Measurements from ENCODE around the gene TRPC3. TPM values are rescaled to one million over a fixed set of nuclear protein-coding genes. Genes with fewer than 3 reads are reported as not detected.

Gene TRPC3
- polyA plus RNA-seq, 1 donor from 2014 or later, result 6.9 TPM

- Histone ChIP-seq H3K27me3 (ENCODE audit: insufficient read depth, low read depth, low read length) (no peaks in the 10 kb centered on the region), H3K4me3 (ENCODE audit: low read length) (no peak overlapping the region), H2AFZ (ENCODE audit: low read depth, low read length) (no peak overlapping the region), H4K20me1 (ENCODE audit: insufficient read depth) (no peaks in the 10 kb centered on the region), H3K9ac (ENCODE audit: low read length) (no peak overlapping the region), H3F3A (ENCODE audit: insufficient read depth, low read length, poor library complexity, severe bottlenecking) (no peaks in the 10 kb centered on the region), H3K9me3 (ENCODE audit: low read length) (no peaks in the 10 kb centered on the region), H3K36me3 (ENCODE audit: insufficient read depth, low read length) (peaks cover 8% of the 10 kb centered on the region), H3K9me2 (ENCODE audit: insufficient read depth, low read length) (no peaks in the 10 kb centered on the region), H3K79me2 (replicated peaks; ENCODE audit: insufficient read depth, low read length) (no peaks in the 10 kb centered on the region), H3K27ac (ENCODE audit: low read length) (no peak overlapping the region), H3K4me2 (ENCODE audit: low read length) (no peak overlapping the region)
- TF ChIP-seq POLR2AphosphoS5 (IDR thresholded peaks at IDR 0.05) (no peak), EZH2 (IDR thresholded peaks at IDR 0.05; ENCODE audit: borderline replicate concordance, insufficient read depth, low read length, poor library complexity, severe bottlenecking) (no peak)
Measured at GRCh38 chr4:121838136-121838535, 113.7 kb downstream of the TRPC3 start.

GRCh38 chr4:121829511-121829910 lies 122.3 kb downstream of the TRPC3 start:
- no peaks in the 10 kb centered on the region for H4K20me1 ChIP-seq (ENCODE audit: insufficient read depth)
- H3K36me3 ChIP-seq (ENCODE audit: insufficient read depth, low read length), result peaks cover 10% of the 10 kb centered on the region
- no peak overlapping the region for H3K9ac ChIP-seq (ENCODE audit: low read length)
- no peaks in the 10 kb centered on the region for H3K27me3 ChIP-seq (ENCODE audit: insufficient read depth, low read depth, low read length)
- no peaks in the 10 kb centered on the region for H3K79me2 ChIP-seq (replicated peaks; ENCODE audit: insufficient read depth, low read length)
- no peak overlapping the region for H3K4me3 ChIP-seq (ENCODE audit: low read length)
- no peaks in the 10 kb centered on the region for H3F3A ChIP-seq (ENCODE audit: insufficient read depth, low read length, poor library complexity, severe bottlenecking)
- H3K27ac ChIP-seq (ENCODE audit: low read length), result no peak overlapping the region
- H3K4me2 ChIP-seq (ENCODE audit: low read length), result no peak overlapping the region
- H3K9me2 ChIP-seq (ENCODE audit: insufficient read depth, low read length), result no peaks in the 10 kb centered on the region
- TF ChIP-seq EZH2 (IDR thresholded peaks at IDR 0.05; ENCODE audit: borderline replicate concordance, insufficient read depth, low read length, poor library complexity, severe bottlenecking) (no peak), SMC3 (conservative IDR thresholded peaks at IDR 0.05; ENCODE audit: poor library complexity) (no peak), MXI1 (conservative IDR thresholded peaks at IDR 0.05; ENCODE audit: poor library complexity, severe bottlenecking) (no peak), RAD21 (conservative IDR thresholded peaks at IDR 0.05) (no peak), REST (IDR thresholded peaks at IDR 0.05; ENCODE audit: borderline replicate concordance) (no peak), POLR2AphosphoS5 (IDR thresholded peaks at IDR 0.05) (no peak), EP300 (conservative IDR thresholded peaks at IDR 0.05; ENCODE audit: poor library complexity, severe bottlenecking) (no peak), CTCF (IDR thresholded peaks at IDR 0.05; ENCODE audit: poor library complexity, severe bottlenecking) (no peak), TAF1 (IDR thresholded peaks at IDR 0.05; ENCODE audit: low read depth) (no peak)
- H2AFZ ChIP-seq (ENCODE audit: low read depth, low read length), result no peak overlapping the region
- H3K9me3 ChIP-seq (ENCODE audit: low read length), result no peaks in the 10 kb centered on the region

Other genes with a start within 250 kb of the TRPC3 start
- 0.17 TPM in 1 of 2 replicates, not detected in the other for gene SMIM43, start 186.9 kb downstream of the TRPC3 start, polyA plus RNA-seq
- gene EXOSC9, start 150.7 kb downstream of the TRPC3 start, polyA plus RNA-seq, result 67.3 and 67.4 TPM in 2 replicates
- 7.5 and 8.6 TPM in 2 replicates for gene CCNA2, start 128.2 kb downstream of the TRPC3 start, polyA plus RNA-seq
- gene BBS7, start 81.6 kb downstream of the TRPC3 start, polyA plus RNA-seq, result 44.6 and 60.9 TPM in 2 replicates
- 111 and 126 TPM in 2 replicates for gene BLTP1, start 200.3 kb upstream of the TRPC3 start, polyA plus RNA-seq

All from neural cell (in vitro differentiated cells).